Measurements from ENCODE around the gene ARID4A.

DNA sequence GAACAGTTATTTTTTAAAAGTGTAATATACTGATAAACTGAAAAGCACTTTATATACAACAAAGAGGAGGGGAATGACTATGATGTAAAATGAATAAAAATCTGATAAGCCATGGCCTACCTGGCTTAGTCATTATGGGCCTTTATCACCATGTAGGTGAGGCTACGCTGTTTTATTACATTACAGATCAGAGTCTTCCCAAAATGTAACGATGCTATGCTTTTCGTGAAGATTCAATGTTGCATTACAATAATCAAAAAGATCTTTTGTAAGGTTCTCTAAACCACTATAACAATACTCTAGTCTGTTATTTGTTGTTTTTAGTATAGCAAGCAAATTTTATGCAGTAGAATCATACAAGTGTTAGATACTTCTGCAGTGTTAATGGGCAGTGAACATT is 34.2 kb downstream of the ARID4A start:
- TF ChIP-seq POLR2A (IDR thresholded peaks at IDR 0.05), result no peak
- TF ChIP-seq, protein P1, sequence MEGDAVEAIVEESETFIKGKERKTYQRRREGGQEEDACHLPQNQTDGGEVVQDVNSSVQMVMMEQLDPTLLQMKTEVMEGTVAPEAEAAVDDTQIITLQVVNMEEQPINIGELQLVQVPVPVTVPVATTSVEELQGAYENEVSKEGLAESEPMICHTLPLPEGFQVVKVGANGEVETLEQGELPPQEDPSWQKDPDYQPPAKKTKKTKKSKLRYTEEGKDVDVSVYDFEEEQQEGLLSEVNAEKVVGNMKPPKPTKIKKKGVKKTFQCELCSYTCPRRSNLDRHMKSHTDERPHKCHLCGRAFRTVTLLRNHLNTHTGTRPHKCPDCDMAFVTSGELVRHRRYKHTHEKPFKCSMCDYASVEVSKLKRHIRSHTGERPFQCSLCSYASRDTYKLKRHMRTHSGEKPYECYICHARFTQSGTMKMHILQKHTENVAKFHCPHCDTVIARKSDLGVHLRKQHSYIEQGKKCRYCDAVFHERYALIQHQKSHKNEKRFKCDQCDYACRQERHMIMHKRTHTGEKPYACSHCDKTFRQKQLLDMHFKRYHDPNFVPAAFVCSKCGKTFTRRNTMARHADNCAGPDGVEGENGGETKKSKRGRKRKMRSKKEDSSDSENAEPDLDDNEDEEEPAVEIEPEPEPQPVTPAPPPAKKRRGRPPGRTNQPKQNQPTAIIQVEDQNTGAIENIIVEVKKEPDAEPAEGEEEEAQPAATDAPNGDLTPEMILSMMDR (IDR thresholded peaks at IDR 0.05), result no peak

All from heart left ventricle (tissue), 13 donors.